Measurements from ENCODE around the gene GALNT16.
"Not testable (repeated sequence)": the region's sequence is repeated elsewhere in the genome, so short reads cannot be mapped to it uniquely, and the experiment has no call there.

GALNT16 gene
- total RNA-seq: 0.34 to 0.94 reads per million in 2 donors

GRCh38 chr14:69259527-69260189 lies at the start of gene GALNT16:
Gene GALNT16 (plus strand): TSS chr14:69260158. CDS start chr14:69260291, 133 bp downstream.
- peak in 1 of 5 experiments; percentile 3 for DNase-seq

- no peak for DNase-seq
Observed at GRCh38 chr14:69214393-69214792, 45.6 kb upstream of the GALNT16 start.

GRCh38 chr14:69217663-69218062 lies 42.3 kb upstream of the GALNT16 start:
- not testable (repeated sequence) for DNase-seq

GRCh38 chr14:69224946-69225345 lies 35.0 kb upstream of the GALNT16 start:
- DNase-seq: no peak

GRCh38 chr14:69226178-69226577 lies 33.8 kb upstream of the GALNT16 start:
- no peak for DNase-seq

- no peak for DNase-seq
Observed at GRCh38 chr14:69226736-69227135, 33.2 kb upstream of the GALNT16 start.

- no peak for DNase-seq
Observed at GRCh38 chr14:69231486-69231885, 28.5 kb upstream of the GALNT16 start.

- no peak for DNase-seq
Observed at GRCh38 chr14:69232388-69232787, 27.6 kb upstream of the GALNT16 start.

GRCh38 chr14:69234106-69234505 lies 25.9 kb upstream of the GALNT16 start:
- DNase-seq: no peak

- peak in 1 of 5 experiments; percentile 11 for DNase-seq
Observed at GRCh38 chr14:69235708-69236107, 24.2 kb upstream of the GALNT16 start.

- DNase-seq: no peak
Observed at GRCh38 chr14:69237142-69237541, 22.8 kb upstream of the GALNT16 start.

GRCh38 chr14:69237584-69237983 lies 22.4 kb upstream of the GALNT16 start:
- no peak for DNase-seq

- DNase-seq: no peak
Observed at GRCh38 chr14:69238883-69239282, 21.1 kb upstream of the GALNT16 start.

GRCh38 chr14:69240527-69241173 lies 19.3 kb upstream of the GALNT16 start:
- DNase-seq: no peak

GRCh38 chr14:69241577-69241976 lies 18.4 kb upstream of the GALNT16 start:
- no peak for DNase-seq

GRCh38 chr14:69242311-69243224 lies 17.4 kb upstream of the GALNT16 start:
- peak in 4 of 5 experiments; percentile 18 to 58 (median 23) for DNase-seq

- DNase-seq: no peak
Observed at GRCh38 chr14:69244946-69245345, 15.0 kb upstream of the GALNT16 start.

GRCh38 chr14:69246331-69246730 lies 13.6 kb upstream of the GALNT16 start:
- DNase-seq: no peak

- DNase-seq: no peak
Observed at GRCh38 chr14:69247676-69248440, 12.1 kb upstream of the GALNT16 start.

GRCh38 chr14:69249603-69250002 lies 10.4 kb upstream of the GALNT16 start:
- DNase-seq: no peak

- DNase-seq: no peak
Observed at GRCh38 chr14:69252851-69253250, 7.1 kb upstream of the GALNT16 start.

- DNase-seq: no peak
Observed at GRCh38 chr14:69259168-69259526, 811 bp upstream of the GALNT16 start.

All from T-helper 2 cell (primary cell).